ENCODE results near the gene COG5. TPM values are rescaled to one million over a fixed set of nuclear protein-coding genes. Genes with fewer than 3 reads are reported as not detected.

COG5 gene
- total RNA-seq, 1 experiment from 2014 or later, result 20.2 TPM

DNA sequence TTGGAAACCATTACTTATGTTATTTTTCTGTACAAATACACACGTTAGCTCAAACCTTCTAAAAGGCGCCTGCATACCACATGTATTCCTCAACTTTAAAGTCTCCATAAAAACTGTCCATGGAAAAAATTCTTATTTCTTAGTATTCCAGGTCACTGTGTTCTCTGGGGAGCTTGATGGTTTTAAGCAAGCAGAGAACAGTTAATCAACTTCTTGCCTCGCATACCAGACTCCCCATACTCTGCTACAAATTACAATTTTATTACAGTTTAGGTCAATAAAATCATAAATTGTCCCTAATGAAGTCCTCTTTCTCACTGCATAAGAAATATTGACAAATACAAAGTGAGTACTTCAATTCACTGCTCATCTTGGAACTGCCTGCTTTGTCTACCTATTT, 170.9 kb downstream of the COG5 start:
- Histone ChIP-seq H2BK15ac (ENCODE audit: low read depth, low read length) (no peak overlapping the region), H4K91ac (ENCODE audit: insufficient read length, low read depth, low read length) (no peak overlapping the region), H3K23ac (ENCODE audit: insufficient read length, low read depth, low read length) (no peak overlapping the region), H3K79me1 (ENCODE audit: insufficient read depth, low read depth, low read length, poor library complexity, severe bottlenecking) (no peaks in the 10 kb centered on the region), H3K4ac (ENCODE audit: low read depth, low read length) (no peak overlapping the region), H2BK12ac (ENCODE audit: insufficient read length, low read depth, low read length) (no peak overlapping the region), H3K14ac (ENCODE audit: insufficient read depth, low read length) (no peak overlapping the region), H2AFZ (ENCODE audit: low read length) (no peak overlapping the region), H3K9me3 (ENCODE audit: control insufficient read depth, low read depth, low read length) (no peaks in the 10 kb centered on the region), H2AK5ac (ENCODE audit: insufficient read length, low read length) (no peak overlapping the region), H3K56ac (ENCODE audit: insufficient read length, low read depth, low read length) (no peak overlapping the region), H3K79me2 (ENCODE audit: insufficient read depth, low read length) (no peaks in the 10 kb centered on the region), H4K20me1 (ENCODE audit: control insufficient read depth, insufficient read depth, insufficient read length) (no peaks in the 10 kb centered on the region), H3T11ph (ENCODE audit: low read length) (no peak overlapping the region), H4K5ac (ENCODE audit: insufficient read length, low read depth, low read length) (no peak overlapping the region), H2BK120ac (ENCODE audit: low read depth, low read length, poor library complexity, severe bottlenecking) (no peak overlapping the region), H3K23me2 (ENCODE audit: insufficient read length, low read depth, low read length, poor library complexity, severe bottlenecking) (no peaks in the 10 kb centered on the region), H3K27me3 (ENCODE audit: insufficient read depth, low read length) (no peaks in the 10 kb centered on the region), H2BK5ac (ENCODE audit: insufficient read length, low read length) (no peak overlapping the region), H4K8ac (replicated peaks; ENCODE audit: insufficient read length, low read depth, low read length) (no peak overlapping the region), H3K27ac (ENCODE audit: insufficient read length, low read depth, low read length) (no peak overlapping the region), H3K18ac (ENCODE audit: insufficient read length, low read depth, low read length) (no peak overlapping the region), H3K4me2 (ENCODE audit: insufficient read depth, insufficient read length, low read length) (no peak overlapping the region), H3K4me1 (ENCODE audit: insufficient read depth, low read length) (no peaks in the 10 kb centered on the region; the same call in 1 of the 2 replicates), H3K9ac (ENCODE audit: extremely low read depth, insufficient read length, low read length) (no peak overlapping the region), H2BK20ac (ENCODE audit: low read depth, low read length, poor library complexity, severe bottlenecking) (no peak overlapping the region)
- Mint-ChIP-seq H3K36me3 (ENCODE audit: insufficient read depth in 1 of 3, low read depth in 3 of 3) (no peaks in the 10 kb centered on the region; a peak in 1 of 7 replicates), H3K27ac (no peak overlapping the region), H3K9me3 (no peaks in the 10 kb centered on the region), H3K4me3 (no peak overlapping the region), H3K27me3 (ENCODE audit: low read depth) (no peaks in the 10 kb centered on the region), H3K4me1 (peaks cover 21 to 32% of the 10 kb centered on the region in 2 experiments)
- DNase-seq, result no peak
- TF ChIP-seq, protein P1, sequence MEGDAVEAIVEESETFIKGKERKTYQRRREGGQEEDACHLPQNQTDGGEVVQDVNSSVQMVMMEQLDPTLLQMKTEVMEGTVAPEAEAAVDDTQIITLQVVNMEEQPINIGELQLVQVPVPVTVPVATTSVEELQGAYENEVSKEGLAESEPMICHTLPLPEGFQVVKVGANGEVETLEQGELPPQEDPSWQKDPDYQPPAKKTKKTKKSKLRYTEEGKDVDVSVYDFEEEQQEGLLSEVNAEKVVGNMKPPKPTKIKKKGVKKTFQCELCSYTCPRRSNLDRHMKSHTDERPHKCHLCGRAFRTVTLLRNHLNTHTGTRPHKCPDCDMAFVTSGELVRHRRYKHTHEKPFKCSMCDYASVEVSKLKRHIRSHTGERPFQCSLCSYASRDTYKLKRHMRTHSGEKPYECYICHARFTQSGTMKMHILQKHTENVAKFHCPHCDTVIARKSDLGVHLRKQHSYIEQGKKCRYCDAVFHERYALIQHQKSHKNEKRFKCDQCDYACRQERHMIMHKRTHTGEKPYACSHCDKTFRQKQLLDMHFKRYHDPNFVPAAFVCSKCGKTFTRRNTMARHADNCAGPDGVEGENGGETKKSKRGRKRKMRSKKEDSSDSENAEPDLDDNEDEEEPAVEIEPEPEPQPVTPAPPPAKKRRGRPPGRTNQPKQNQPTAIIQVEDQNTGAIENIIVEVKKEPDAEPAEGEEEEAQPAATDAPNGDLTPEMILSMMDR (conservative IDR thresholded peaks at IDR 0.05), result no peak
- WGBS (ENCODE audit: extremely low coverage, insufficient read length, low lambda C conversion rate), result no CpG with 5 or more reads among the region's 3 CpGs

Data from H9 (cell line).